ENCODE results near the gene WNT1.
A peak's percentile ranks its signal among the peaks of the same experiment; 100 is the strongest.

The WNT1 gene

DNA sequence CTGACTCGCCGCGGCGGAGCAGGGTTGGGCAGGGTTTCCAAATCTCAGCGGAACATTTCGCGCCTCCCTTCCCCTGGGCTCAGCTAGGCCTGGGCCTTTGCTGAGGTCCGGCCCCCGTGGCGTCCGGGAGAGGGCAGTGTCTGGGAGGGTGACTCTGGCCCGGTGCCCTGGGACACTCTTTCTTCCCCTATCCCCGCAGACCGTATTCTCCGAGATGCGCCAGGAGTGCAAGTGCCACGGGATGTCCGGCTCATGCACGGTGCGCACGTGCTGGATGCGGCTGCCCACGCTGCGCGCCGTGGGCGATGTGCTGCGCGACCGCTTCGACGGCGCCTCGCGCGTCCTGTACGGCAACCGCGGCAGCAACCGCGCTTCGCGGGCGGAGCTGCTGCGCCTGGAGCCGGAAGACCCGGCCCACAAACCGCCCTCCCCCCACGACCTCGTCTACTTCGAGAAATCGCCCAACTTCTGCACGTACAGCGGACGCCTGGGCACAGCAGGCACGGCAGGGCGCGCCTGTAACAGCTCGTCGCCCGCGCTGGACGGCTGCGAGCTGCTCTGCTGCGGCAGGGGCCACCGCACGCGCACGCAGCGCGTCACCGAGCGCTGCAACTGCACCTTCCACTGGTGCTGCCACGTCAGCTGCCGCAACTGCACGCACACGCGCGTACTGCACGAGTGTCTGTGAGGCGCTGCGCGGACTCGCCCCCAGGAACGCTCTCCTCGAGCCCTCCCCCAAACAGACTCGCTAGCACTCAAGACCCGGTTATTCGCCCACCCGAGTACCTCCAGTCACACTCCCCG is 3.0 kb downstream of the WNT1 start:
- DNase-seq (ENCODE audit: low spot score), result no peak

DNA sequence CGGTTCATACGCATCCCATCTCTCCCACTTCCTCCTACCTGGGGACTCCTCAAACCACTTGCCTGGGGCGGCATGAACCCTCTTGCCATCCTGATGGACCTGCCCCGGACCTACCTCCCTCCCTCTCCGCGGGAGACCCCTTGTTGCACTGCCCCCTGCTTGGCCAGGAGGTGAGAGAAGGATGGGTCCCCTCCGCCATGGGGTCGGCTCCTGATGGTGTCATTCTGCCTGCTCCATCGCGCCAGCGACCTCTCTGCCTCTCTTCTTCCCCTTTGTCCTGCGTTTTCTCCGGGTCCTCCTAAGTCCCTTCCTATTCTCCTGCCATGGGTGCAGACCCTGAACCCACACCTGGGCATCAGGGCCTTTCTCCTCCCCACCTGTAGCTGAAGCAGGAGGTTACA is 3.6 kb downstream of the WNT1 start:
- no peak for DNase-seq (ENCODE audit: low spot score)

DNA sequence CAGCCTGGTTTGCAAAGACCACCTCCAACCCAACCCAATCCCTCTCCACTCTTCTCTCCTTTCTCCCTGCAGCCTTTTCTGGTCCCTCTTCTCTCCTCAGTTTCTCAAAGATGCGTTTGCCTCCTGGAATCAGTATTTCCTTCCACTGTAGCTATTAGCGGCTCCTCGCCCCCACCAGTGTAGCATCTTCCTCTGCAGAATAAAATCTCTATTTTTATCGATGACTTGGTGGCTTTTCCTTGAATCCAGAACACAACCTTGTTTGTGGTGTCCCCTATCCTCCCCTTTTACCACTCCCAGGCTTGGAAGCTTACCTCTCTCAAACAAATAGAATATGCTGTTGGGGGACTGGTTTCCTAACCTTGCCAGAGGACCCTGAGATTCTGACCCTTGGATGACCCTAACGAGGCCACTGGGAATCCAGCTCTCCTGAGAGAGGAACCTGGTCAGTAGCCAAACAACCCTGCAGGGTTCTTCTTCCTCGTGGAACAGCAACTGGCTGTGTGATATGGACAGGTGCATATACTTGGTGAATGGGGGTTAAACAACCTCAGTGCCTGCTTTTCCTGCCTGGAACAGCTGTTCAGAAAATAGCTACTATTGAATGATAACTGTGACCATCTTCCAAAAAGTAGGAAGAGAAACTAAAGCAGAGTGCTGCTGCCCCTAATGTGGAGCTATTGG is 4.4 kb downstream of the WNT1 start:
- no peak for DNase-seq (ENCODE audit: low spot score)

DNA sequence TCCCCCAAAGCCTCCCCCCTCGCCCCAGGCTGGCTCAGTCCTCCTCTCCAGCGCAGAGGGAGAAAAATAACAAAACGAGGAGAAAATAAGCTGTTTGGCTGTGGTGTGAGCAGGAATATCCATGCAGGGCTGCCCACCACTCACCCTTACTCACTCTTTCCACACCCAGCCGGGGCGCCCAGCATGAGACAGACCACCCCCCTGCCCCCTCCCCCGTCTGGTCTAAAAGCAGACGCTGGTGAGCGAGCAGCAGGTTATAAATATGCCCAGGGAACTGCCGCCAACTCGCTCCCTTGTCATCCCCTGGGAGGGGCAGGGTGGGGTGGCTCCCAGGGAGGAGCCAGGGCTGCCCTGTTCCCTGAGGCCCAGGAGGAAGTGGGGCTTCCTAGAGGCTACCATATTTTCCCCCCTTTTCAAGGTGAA is 7.4 kb downstream of the WNT1 start:
- no peak for DNase-seq (ENCODE audit: low spot score)

DNA sequence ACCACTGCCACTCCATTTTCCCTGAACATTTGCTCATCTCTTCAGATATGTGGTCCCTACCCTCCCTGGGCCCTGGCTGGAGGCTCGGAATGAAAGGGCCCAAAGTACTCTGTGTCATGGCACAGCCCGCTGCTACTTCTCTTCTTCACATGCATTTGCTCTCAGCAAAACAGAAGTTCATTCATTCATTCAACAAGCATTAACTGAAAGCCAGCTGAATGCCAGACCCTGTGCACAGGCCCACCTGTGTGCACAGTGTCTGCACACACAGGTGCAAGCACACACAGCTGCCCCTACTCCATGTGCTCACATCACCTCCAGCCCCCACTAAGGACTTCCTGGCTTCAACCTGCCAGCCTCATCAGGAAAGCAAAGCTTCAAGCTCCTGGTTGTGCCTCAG is 7.8 kb downstream of the WNT1 start:
- no peak for DNase-seq (ENCODE audit: low spot score)

DNA sequence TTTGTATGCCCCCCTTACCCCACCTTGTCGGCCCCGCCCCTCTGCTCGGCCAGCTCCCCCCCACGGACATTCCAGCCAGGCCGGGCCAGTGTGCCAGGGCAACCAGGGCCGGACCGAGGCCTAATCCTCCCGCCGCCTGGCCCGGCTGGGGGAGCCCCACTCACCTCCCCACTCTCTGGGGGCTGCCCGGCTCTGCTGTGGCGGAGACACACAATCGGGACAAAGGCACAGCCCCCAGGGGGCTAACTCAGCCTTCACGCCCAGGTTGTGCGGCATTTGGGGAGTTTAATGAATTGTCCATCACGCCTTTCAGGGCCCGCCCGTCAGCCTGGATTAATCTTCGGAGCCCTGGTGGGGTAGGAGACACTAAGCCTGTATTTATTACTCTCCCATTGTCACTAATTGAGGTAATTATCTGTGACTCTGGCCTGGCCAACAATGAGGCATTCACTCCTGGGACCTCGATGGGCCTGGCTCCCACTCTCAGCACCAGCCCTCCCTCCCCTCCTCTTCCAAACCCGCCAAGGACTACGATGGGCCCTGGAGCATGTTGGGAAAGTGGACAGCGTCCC is 8.7 kb downstream of the WNT1 start:
- no peak for DNase-seq (ENCODE audit: low spot score)

DNA sequence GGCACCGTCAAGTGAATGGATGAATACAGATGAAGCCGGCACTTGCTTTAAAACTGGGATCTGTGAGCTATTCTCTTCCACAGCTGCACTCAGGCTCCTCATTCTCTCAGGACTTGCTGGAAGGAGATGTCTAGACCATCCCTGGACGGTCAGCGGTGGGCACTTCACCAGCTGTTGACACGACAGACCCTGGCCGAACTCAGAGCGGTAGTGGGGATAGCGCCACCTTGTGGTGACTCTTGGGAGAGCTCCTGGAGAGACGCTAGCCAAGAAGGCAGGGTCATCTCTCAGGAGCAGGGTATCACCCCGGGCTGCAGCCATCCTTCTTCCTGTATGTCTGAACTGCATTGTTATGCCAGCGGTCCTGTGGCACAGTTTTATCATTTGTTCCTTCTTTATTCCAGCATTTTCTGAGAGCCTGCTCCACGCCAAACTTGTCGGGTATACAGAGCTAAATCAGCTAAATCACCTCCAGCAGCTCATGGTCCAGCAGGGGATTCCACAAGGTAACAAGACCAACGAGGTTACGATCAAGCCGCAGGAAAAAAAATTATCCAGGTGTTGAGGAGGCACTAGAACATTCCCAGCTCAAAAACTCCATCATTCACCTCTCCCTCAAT is 10.0 kb downstream of the WNT1 start:
- no peak for DNase-seq (ENCODE audit: low spot score)

DNA sequence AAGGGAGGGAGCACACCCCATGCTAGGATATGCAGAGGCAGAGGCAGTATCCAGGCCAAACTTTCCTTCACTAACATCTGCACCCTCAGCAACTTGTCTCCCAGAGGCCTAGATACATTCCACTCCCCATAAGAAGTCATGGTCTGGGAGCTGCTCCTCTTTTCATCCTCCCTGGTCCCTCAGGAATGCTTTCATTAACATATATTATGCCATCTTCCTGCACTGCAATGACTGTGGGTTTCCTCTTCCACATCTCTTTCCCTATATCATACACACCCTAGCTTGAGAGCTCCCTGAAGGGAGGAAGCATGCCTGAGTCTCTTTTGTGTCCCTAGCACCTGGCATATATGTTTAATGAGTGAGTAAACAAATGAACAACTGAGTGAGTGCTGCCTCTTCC is 12.4 kb downstream of the WNT1 start:
- DNase-seq (ENCODE audit: low spot score), result no peak

DNA sequence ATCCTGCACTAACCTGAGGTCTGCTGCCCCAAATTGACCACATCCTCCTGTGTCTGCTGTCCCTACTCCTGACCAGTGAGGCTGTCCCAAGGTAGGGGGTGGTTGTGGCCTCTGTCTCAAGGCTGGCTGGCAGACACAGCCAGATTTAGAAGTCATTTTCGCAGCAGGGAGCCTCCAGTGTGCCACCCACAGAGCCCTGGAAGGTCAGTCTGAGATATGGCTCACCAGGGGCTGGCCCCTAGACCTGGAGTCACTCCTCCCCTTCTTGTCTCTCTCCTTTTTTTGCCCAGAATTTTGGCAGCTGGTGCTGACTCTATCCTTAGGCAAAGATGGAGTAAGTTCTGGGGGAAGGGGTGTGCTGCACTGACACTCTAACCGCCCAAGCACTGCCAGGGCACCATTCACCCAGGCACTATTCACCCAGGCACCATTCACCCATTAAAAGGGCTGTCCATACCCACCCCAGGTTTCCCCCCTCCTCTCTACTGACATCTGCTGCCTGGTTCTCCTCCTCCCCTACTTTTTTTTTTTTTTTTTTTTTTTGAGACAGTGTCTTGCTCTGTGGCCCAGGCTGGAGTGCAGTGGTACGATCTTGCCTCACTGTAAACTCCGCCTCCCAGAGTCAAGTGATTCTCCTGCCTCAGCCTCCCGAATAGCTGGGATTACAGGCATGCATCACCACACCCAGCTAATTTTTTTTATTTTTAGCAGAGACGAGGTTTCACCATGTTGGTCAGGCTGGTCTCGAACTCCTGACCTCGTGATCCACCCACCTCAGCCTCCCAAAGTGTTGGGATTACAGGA is 13.3 kb downstream of the WNT1 start:
- no peak for DNase-seq (ENCODE audit: low spot score)

DNA sequence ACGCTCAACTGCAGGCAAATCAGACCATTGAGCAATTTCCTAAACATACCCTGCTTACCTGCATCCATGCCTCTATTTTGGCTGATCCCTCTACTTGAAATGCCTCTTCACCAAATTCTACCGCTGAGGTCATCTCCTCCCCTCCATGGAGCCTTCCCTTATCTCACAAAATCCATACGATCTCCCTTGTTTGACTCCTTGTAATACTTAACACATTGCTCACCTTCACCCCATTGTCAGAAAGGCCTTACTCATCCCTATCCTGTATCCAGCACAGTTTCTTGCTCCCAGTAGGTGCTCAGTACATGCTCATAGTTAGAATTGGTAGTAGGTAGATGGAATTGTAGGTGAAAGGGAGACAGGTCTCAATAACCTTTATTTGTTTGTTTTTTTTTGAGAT is 15.7 kb downstream of the WNT1 start:
- DNase-seq (ENCODE audit: low spot score), result no peak

DNA sequence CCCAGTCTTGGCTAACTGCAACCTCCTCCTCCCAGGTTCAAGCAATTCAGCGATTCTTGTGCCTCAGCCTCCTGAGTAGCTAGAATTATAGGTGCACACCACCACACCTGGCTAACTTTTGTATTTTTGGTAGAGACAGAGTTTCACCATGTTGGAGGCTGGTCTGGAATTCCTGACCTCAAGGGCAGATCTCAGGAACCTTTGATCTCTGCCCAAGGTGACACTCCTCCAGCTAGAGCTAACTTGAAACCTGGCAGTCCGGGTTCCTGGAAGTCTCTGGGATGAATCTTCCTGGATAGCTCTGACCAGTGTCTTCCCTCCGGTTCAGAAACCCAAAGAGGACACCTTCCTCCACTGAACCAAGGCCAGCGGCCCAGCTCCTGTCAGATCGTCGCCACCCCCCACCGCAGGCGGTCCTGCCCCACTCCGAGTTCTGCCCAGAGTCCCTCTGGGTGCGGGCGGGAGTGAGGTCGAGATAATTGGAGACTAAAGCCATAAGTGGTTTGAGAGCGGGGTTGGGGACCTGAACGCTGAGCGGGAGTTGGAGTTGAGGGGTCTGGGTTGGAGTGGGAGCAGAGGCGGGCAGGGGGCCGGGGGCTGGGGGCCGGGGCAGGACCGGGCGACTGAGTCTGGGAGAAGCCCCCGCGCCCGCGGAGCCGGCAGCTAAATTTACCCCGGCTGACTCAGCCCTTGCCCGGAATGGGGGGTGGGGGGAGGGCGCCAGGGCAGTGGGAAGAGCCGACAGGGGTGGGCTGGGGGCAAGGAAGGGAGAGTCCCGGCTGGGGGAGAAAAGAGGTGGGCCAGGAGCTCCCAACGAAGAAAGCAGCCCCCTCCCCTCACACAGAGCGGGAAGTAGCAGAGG is 16.3 kb downstream of the WNT1 start:
- DNase-seq (ENCODE audit: low spot score), result no peak

DNA sequence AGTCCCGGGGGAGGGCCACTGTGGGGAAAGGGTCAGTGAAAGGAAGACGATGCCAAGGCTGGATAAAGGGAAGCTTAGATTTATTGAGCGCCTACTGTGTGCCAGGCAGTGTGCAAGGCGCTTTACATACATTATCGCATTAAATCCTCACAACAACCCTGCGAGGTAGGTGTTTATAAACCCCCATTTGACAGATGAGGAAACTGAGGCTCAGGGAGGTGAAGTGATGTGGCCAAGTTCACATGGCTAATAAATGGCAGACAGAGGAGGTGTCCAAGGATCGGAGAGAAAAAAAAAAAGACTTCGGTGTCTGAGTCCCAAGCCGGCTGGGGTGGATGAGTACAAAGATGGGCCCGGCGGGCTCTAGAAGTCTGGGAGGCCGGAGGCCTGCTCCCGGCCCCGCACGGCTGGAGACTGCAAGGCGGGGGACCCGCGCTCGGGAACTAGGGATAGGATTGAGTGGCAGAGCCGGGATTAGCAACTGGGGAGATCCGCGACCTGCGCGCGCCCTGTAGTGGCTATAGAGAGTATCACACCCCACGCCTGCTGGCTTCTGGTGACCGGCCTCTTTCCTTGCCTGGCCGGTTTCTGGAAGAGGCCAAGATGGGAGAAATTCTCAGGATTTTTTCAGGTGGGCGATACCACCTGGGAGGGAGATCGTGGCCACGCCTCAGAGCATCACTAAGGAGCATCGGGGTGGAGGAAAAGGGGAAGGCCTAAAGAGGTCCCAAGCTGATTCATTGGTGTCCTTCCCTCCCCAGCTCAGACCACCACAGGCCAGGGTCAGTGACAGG is 17.2 kb downstream of the WNT1 start:
- peak; percentile 84 for DNase-seq (ENCODE audit: low spot score)

DNA sequence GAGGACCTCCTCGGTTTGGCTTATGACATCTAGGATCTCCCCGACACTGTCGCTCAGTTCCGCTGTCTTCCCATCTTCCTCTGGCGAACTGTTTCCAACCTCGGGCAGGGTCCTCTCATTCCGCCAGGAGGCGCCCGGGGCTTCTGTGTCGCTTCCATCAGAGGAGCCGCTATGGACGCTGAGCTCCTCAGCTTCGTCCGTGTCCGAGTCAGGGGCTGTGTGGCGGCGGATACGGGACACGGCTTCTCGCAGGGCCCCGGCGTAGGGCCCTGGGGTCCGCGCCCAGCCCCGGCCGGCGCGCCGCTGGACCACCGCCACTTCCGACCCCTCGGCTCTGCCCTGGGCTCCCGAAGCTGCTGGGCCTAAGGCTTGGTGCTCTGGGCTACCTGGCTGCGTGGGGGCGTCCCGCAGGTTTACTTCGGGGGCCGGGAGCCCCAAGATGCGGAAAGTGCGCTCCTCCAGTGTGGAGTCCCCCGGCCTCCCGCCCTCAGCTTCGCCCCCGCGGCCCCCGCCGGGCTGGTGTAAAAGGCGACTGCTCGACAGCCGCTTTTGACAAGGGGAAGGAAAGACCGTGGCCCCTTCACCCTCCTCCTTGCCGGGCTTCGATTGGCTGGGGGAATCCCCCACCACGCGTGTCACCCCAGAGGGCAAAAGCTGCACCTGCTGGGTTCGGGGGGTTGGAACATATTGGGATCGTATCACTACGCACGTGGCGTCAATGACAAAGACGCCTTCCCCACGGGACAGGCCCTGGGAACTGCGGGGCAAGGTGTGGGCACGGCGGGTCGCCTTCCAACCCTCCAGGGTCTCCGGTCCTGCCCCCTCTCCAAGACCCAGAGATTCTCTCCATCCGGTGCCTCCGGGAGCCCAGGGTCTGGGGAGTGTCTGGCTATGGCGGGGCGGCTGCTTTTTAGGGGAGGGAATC is 18.9 kb downstream of the WNT1 start:
- peak; percentile 85 for DNase-seq (ENCODE audit: low spot score)

DNA sequence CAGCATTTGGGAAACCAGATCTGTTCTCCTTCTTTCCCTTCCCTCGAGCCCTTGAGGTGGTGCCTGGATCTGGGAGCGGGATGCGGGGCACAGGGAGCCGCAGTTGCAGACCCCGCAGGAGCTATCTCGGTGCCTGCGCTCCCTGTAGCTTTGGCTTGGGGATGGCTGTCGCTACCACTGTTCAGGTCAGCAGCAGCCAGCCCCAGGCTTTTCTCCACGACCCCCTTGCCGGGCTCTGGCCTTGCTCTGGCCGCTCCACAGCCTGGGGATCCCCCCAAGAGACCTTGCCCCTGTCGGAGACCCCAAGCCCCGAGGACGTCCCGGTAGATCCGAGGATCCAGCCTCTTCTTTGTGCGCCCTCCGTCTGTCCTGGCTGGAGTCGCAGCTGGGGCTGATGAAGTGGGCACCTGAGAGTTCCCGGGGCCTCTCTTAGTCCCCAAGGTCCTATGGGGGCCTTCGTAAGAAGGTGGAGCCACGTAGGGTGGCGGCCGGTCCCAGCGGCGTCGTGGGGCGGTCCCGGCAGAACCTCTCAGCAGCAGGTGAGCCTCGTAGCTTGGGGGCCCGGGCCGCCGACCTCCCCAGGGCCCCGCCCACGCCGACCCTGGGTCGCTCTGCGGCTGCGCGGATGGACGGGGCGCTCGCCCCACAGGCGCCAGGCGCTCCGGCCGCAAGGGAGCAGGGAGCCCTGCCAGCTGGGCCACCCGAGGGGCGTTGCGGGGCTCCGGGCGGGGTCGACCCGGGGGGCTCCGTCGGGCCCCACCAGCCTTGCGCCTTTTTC is 19.8 kb downstream of the WNT1 start:
- DNase-seq (ENCODE audit: low spot score), result no peak

DNA sequence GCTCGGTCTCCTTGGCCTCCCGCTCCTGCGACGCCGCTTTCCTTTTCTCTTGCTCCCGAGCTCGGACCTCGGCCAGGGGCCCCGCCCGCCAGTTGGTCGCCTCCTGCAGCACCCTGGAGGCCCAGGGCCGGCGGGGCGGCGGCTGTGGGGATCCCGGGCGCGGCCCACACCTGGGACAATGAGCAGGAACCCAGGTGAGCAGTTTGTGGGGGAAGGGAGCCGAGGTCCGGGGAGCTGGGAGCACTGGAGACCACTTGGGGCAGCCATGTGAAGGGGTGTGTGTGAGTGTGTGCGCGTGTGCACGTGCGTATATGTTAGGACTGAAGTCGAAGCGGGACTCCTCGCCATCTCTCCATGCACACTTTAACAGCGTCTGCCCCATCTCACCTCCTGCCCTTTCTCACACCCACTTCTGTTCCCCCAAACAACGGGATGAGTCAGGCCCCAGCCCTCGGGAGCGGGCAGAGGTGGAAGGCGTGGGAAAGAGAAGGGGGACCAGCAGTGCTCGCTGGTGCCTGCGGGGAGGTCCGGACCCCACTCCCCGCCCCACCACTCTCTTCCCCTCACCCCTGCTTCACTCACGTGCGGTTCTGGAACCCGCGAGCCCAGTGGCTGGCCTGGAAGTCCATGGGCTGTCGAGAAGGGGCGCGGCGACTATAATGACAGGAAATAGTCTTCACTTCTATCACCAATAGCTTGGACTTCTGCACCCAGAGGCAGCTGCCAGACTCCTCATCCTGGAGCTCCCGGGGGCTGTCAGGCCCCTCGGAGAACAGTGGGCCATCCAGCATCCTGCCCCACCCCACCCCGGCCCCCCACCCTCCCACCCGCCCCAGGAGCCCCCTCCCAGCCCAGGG is 20.6 kb downstream of the WNT1 start:
- DNase-seq (ENCODE audit: low spot score), result no peak

DNA sequence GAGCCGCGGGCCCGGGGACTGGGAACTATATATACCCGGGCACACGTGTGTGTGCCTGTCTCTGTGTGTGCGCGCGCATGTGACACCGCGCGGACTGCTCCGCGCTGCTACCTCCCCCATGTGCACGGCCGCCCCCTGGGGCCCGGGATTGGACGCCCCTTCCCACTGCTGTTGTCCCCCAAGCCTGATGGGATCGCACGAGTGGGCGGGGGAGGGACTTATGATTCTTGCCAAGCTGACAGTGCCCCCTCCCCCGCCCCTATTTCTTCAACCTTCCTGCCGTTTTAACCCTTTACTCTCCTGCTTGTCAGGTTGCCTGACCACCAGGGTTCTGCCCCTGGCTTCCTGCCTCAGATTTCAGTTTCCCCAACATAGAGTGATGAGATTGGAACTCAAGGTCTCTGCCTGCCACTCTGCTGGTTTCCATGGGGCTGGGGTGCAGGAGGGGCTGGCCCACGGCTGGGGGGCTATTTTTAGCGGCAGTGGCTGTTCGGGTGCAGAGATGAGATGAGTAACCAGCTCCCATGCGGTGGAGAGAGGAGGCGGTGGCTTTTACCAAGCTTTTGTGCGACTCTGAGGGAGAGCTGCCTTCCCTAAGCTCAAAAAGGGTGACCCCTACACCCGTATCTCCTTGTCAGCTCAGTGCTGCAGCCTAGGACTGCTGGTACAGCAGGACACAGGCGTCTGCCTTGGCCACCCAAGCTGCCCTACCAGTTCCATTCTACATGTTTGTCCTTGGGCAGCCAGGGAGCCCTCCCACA is 21.4 kb downstream of the WNT1 start, which contains the start of gene DDN:
Gene DDN (minus strand): TSS at position 5 of the 761 bp plus-strand sequence. CDS start 88 bp downstream, outside the sequence.
- DNase-seq (ENCODE audit: low spot score), result no peak

Measured in left forelimb (tissue), 1 donor.